Measurements from ENCODE around the gene ZNF641.

The ZNF641 gene

GRCh38 chr12:48292040-48292439 is 58.7 kb downstream of the ZNF641 start:
- Histone ChIP-seq H3K27ac (ENCODE audit: low read depth, low read length) (no peak overlapping the region), H3K9ac (ENCODE audit: low read depth, low read length) (no peak overlapping the region), H3K27me3 (ENCODE audit: insufficient read depth, low read length) (peaks cover 35% of the 10 kb centered on the region), H3K4me1 (ENCODE audit: insufficient read depth, low read length) (no peaks in the 10 kb centered on the region), H3K4me3 (ENCODE audit: low read length) (no peak overlapping the region), H3K9me3 (ENCODE audit: insufficient read depth, low read depth, low read length) (no peaks in the 10 kb centered on the region), H3K36me3 (ENCODE audit: insufficient read depth, low read length) (no peaks in the 10 kb centered on the region)
- no CpG with 5 or more reads among the region's 2 CpGs for WGBS

DNA sequence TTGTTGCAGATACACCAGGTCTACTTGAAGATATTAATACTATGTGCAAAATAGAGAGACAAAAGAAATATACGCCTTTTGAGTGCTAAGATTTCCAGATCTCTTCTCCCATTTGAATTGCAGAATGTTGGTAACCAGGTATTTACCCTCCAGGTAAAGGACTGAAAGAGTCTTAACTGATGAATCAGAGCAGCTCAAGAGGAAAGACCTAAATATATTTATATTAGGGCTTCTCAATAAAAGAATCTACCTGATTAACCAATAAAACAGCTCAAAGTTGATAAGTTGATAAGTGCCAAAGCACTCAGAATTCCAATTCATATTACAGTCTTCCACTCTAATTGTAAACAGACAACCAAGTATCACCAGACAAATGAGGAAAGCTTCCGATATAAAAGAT is 59.2 kb downstream of the ZNF641 start:
- no peak overlapping the region for H3K9ac ChIP-seq (ENCODE audit: low read depth, low read length)
- no peaks in the 10 kb centered on the region for H3K36me3 ChIP-seq (ENCODE audit: insufficient read depth, low read length)
- 89% methylated on average over 1 of the region's 2 CpGs for WGBS
- no peaks in the 10 kb centered on the region for H3K9me3 ChIP-seq (ENCODE audit: insufficient read depth, low read depth, low read length)
- H3K4me3 ChIP-seq (ENCODE audit: low read length), result no peak overlapping the region
- peaks cover 35% of the 10 kb centered on the region for H3K27me3 ChIP-seq (ENCODE audit: insufficient read depth, low read length)
- no peak overlapping the region for H3K27ac ChIP-seq (ENCODE audit: low read depth, low read length)
- no peaks in the 10 kb centered on the region for H3K4me1 ChIP-seq (ENCODE audit: insufficient read depth, low read length)

DNA sequence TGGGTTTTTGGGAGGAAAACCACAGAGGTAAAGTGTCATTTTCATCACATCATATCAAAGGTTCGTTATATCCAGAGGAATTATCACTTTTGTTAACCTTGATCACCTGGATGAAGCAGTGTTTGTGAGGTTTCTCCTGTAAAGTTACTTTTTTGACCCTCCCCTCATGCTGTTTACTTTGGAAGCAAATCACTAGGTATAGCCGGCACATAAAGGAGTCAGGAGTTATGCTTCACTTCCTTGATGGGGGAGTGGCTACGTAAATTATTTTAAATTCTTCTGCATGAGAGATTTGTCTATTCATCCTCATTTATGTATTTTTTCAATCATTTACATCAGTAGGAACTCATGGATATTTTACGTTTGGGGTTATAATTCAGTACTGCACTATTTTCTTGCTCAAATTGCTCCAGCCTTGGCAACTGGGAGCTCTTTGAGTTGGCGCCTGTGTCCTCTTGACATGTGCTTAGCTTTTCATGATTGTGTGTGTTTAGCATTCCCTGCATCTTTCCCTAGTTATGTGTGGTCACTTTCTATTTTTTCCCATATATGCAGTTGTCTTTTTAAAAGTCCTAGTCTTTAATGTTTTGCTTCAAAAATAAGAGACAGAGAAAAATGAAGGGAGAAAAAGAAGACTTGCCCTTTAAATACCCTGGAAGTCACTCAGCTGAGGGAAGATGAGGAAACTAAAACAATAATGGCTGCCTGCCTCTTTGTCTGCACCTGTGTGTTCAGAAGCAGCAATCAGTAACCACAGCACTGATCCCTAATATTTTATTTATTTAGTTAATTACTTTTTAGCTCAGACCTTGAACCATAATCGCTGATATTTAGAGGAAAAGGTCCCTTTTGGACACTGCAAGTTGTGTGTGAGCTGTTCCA is 62.1 kb downstream of the ZNF641 start:
- Histone ChIP-seq H3K4me3 (ENCODE audit: low read length) (no peak overlapping the region), H3K27me3 (ENCODE audit: insufficient read depth, low read length) (peaks cover 49% of the 10 kb centered on the region), H3K36me3 (ENCODE audit: insufficient read depth, low read length) (no peaks in the 10 kb centered on the region), H3K9me3 (ENCODE audit: insufficient read depth, low read depth, low read length) (no peaks in the 10 kb centered on the region), H3K27ac (ENCODE audit: low read depth, low read length) (no peak overlapping the region), H3K4me1 (ENCODE audit: insufficient read depth, low read length) (no peaks in the 10 kb centered on the region), H3K9ac (ENCODE audit: low read depth, low read length) (no peak overlapping the region)
- WGBS, result 86% methylated on average over 4 of the region's 6 CpGs
